22Rv1 (cell line): ENCODE results near the gene PPP4R4.

ENCODE experiments used
- ZFX ChIP-seq: fragments of 450-650 bp; IDR thresholded peaks from 2 replicates; pipeline ENCODE4 v1.6.1; 2017; ENCODE audit warnings: antibody characterized with exemption, borderline replicate concordance
- TF ChIP-seq, protein P1 (sequence below): fragments of 450-650 bp; IDR thresholded peaks from 2 replicates; pipeline ENCODE4 v1.5.1; 2017; ENCODE audit warnings: mild to moderate bottlenecking

DNA sequence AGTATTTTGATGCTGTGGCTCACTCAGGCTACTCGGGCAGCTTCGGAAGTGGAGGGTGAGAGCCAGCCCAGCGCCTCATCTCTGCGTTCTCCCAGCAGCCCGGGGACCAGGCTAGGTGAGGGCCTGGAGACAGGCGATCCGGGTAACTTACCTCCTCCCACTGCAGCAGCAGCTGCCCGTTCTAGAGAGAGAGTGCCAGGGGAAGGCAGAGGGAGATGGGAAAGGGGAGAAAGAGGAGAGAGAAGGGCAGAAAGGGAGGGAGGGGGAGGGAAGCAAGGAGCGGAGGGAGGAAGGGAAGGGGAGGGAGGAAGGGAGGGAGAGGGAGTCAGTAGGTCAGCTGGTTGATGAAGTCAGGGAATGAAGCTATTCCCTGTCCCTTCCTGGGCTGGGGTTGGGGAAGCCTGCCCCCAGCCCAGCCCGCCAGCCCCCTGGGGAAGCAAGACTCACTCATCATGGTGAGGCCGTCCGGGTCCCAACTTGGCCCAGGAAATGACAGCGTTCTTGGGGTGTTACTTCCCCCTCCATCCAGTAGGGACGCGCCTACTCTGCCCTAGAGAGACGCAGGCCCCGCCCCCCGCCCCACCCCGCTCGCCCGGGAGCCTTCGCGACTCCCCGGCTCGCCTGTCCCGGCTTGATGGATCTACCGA is 44.9 kb upstream of the PPP4R4 start, which contains the start of gene IFI27L2:
- TF ChIP-seq, protein P1, sequence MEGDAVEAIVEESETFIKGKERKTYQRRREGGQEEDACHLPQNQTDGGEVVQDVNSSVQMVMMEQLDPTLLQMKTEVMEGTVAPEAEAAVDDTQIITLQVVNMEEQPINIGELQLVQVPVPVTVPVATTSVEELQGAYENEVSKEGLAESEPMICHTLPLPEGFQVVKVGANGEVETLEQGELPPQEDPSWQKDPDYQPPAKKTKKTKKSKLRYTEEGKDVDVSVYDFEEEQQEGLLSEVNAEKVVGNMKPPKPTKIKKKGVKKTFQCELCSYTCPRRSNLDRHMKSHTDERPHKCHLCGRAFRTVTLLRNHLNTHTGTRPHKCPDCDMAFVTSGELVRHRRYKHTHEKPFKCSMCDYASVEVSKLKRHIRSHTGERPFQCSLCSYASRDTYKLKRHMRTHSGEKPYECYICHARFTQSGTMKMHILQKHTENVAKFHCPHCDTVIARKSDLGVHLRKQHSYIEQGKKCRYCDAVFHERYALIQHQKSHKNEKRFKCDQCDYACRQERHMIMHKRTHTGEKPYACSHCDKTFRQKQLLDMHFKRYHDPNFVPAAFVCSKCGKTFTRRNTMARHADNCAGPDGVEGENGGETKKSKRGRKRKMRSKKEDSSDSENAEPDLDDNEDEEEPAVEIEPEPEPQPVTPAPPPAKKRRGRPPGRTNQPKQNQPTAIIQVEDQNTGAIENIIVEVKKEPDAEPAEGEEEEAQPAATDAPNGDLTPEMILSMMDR, result no peak
- no peak for TF ChIP-seq ZFX
